ENCODE results near the gene ST14.

- no peak for TF ChIP-seq CTCF (conservative IDR thresholded peaks at IDR 0.05)
- no peak for TF ChIP-seq ZFX (IDR thresholded peaks at IDR 0.05)
These were observed 21.3 kb downstream of the ST14 start for GRCh38 chr11:130180896-130181294.
